Measurements from ENCODE around the gene ACTN4. TPM values are rescaled to one million over a fixed set of nuclear protein-coding genes. Genes with fewer than 3 reads are reported as not detected.
"Not testable (repeated sequence)": the region's sequence is repeated elsewhere in the genome, so short reads cannot be mapped to it uniquely, and the experiment has no call there.

Gene ACTN4
- 20.1 and 280 TPM in 2 replicates for total RNA-seq (ENCODE audit: low replicate concordance)

GRCh38 chr19:38647368-38647965 is at the start of gene ACTN4:
ACTN4 (plus strand) TSS chr19:38647649; CDS start chr19:38647746, 97 bp downstream.
- TF ChIP-seq CTCF (IDR thresholded peaks at IDR 0.05; ENCODE audit: insufficient read depth, low read length): no peak
- H3K4me3 ChIP-seq (ENCODE audit: low read depth, low read length): peak within 1 kb of the TSS; percentile 95
- peak; percentile 95 for DNase-seq (ENCODE audit: low read depth)

- no peak overlapping the region for H3K4me3 ChIP-seq (ENCODE audit: low read depth, low read length)
- no peak for DNase-seq (ENCODE audit: low read depth)
- TF ChIP-seq CTCF (IDR thresholded peaks at IDR 0.05; ENCODE audit: insufficient read depth, low read length): no peak
These were observed 47.7 kb upstream of the ACTN4 start for GRCh38 chr19:38599722-38600121.

GRCh38 chr19:38602856-38603255 is 44.6 kb upstream of the ACTN4 start:
- not testable (repeated sequence) for H3K4me3 ChIP-seq (ENCODE audit: low read depth, low read length); DNase-seq (ENCODE audit: low read depth)

- H3K4me3 ChIP-seq (ENCODE audit: low read depth, low read length): no peak overlapping the region
- DNase-seq (ENCODE audit: low read depth): no peak
- TF ChIP-seq CTCF (IDR thresholded peaks at IDR 0.05; ENCODE audit: insufficient read depth, low read length): no peak
These were observed 41.3 kb upstream of the ACTN4 start for GRCh38 chr19:38606131-38606530.

GRCh38 chr19:38614289-38614688 is 33.2 kb upstream of the ACTN4 start:
- no peak overlapping the region for H3K4me3 ChIP-seq (ENCODE audit: low read depth, low read length)
- TF ChIP-seq CTCF (IDR thresholded peaks at IDR 0.05; ENCODE audit: insufficient read depth, low read length): no peak
- DNase-seq (ENCODE audit: low read depth): no peak

GRCh38 chr19:38615007-38615581 is 32.4 kb upstream of the ACTN4 start:
- no peak for TF ChIP-seq CTCF (IDR thresholded peaks at IDR 0.05; ENCODE audit: insufficient read depth, low read length)
- no peak overlapping the region for H3K4me3 ChIP-seq (ENCODE audit: low read depth, low read length)

GRCh38 chr19:38616265-38616664 is 31.2 kb upstream of the ACTN4 start:
- TF ChIP-seq CTCF (IDR thresholded peaks at IDR 0.05; ENCODE audit: insufficient read depth, low read length): no peak
- no peak for DNase-seq (ENCODE audit: low read depth)
- no peak overlapping the region for H3K4me3 ChIP-seq (ENCODE audit: low read depth, low read length)

More at GRCh38 chr19:38615007-38615581, 32.4 kb upstream of the ACTN4 start:
- no peak for DNase-seq (ENCODE audit: low read depth)

Data from fibroblast of the aortic adventitia (primary cell).